ENCODE data around the gene GMDS. TPM values are rescaled to one million over a fixed set of nuclear protein-coding genes. Genes with fewer than 3 reads are reported as not detected.

GMDS gene
- total and polyA plus RNA-seq, 2 experiments from 2014 or later: 30.1 to 36.5 TPM

DNA sequence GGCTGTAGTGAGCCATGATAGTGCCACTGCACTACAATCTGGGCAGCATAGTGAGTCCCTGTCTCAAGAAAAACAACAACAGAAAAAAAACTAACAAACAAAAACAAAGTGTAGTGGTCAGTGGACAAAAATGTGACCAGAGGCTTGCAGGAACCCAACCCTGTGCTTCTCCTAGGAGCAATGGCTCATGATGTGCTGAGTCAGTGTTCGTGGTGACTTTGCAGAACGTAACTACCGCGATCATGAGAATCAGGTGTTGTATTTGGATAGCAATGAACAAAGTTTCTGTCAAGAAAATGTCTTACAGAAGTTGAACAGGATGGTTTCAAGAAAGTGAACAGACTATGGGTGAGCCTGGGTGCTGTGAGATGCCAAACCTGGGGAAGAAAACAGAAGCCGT, 654.2 kb downstream of the GMDS start:
- H3K27me3 Mint-ChIP-seq (ENCODE audit: insufficient read depth, low read depth, poor library complexity): peaks cover 11% of the 10 kb centered on the region
- DNase-seq (ENCODE audit: low spot score): no peak

More for the DNA sequence above, 654.2 kb downstream of the GMDS start:
- TF ChIP-seq ZNF114 (CRISPR knock-in tag; IDR thresholded peaks at IDR 0.05): no peak
- no peak for TF ChIP-seq CREB1 (CRISPR knock-in tag; IDR thresholded peaks at IDR 0.05; ENCODE audit: low read depth)
- TF ChIP-seq, protein P1, sequence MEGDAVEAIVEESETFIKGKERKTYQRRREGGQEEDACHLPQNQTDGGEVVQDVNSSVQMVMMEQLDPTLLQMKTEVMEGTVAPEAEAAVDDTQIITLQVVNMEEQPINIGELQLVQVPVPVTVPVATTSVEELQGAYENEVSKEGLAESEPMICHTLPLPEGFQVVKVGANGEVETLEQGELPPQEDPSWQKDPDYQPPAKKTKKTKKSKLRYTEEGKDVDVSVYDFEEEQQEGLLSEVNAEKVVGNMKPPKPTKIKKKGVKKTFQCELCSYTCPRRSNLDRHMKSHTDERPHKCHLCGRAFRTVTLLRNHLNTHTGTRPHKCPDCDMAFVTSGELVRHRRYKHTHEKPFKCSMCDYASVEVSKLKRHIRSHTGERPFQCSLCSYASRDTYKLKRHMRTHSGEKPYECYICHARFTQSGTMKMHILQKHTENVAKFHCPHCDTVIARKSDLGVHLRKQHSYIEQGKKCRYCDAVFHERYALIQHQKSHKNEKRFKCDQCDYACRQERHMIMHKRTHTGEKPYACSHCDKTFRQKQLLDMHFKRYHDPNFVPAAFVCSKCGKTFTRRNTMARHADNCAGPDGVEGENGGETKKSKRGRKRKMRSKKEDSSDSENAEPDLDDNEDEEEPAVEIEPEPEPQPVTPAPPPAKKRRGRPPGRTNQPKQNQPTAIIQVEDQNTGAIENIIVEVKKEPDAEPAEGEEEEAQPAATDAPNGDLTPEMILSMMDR (conservative IDR thresholded peaks at IDR 0.05; ENCODE audit: low read depth in 2 of 2): no peak
- no peak for TF ChIP-seq REST (IDR thresholded peaks at IDR 0.05; ENCODE audit: unreplicated experiment)
- TF ChIP-seq JUNB (IDR thresholded peaks at IDR 0.05; ENCODE audit: unreplicated experiment): no peak
- TF ChIP-seq ZNF331 (CRISPR knock-in tag; IDR thresholded peaks at IDR 0.05; ENCODE audit: low read depth): no peak
- TF ChIP-seq, protein P2, sequence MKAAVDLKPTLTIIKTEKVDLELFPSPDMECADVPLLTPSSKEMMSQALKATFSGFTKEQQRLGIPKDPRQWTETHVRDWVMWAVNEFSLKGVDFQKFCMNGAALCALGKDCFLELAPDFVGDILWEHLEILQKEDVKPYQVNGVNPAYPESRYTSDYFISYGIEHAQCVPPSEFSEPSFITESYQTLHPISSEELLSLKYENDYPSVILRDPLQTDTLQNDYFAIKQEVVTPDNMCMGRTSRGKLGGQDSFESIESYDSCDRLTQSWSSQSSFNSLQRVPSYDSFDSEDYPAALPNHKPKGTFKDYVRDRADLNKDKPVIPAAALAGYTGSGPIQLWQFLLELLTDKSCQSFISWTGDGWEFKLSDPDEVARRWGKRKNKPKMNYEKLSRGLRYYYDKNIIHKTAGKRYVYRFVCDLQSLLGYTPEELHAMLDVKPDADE (IDR thresholded peaks at IDR 0.05): no peak
- TF ChIP-seq, protein P3, sequence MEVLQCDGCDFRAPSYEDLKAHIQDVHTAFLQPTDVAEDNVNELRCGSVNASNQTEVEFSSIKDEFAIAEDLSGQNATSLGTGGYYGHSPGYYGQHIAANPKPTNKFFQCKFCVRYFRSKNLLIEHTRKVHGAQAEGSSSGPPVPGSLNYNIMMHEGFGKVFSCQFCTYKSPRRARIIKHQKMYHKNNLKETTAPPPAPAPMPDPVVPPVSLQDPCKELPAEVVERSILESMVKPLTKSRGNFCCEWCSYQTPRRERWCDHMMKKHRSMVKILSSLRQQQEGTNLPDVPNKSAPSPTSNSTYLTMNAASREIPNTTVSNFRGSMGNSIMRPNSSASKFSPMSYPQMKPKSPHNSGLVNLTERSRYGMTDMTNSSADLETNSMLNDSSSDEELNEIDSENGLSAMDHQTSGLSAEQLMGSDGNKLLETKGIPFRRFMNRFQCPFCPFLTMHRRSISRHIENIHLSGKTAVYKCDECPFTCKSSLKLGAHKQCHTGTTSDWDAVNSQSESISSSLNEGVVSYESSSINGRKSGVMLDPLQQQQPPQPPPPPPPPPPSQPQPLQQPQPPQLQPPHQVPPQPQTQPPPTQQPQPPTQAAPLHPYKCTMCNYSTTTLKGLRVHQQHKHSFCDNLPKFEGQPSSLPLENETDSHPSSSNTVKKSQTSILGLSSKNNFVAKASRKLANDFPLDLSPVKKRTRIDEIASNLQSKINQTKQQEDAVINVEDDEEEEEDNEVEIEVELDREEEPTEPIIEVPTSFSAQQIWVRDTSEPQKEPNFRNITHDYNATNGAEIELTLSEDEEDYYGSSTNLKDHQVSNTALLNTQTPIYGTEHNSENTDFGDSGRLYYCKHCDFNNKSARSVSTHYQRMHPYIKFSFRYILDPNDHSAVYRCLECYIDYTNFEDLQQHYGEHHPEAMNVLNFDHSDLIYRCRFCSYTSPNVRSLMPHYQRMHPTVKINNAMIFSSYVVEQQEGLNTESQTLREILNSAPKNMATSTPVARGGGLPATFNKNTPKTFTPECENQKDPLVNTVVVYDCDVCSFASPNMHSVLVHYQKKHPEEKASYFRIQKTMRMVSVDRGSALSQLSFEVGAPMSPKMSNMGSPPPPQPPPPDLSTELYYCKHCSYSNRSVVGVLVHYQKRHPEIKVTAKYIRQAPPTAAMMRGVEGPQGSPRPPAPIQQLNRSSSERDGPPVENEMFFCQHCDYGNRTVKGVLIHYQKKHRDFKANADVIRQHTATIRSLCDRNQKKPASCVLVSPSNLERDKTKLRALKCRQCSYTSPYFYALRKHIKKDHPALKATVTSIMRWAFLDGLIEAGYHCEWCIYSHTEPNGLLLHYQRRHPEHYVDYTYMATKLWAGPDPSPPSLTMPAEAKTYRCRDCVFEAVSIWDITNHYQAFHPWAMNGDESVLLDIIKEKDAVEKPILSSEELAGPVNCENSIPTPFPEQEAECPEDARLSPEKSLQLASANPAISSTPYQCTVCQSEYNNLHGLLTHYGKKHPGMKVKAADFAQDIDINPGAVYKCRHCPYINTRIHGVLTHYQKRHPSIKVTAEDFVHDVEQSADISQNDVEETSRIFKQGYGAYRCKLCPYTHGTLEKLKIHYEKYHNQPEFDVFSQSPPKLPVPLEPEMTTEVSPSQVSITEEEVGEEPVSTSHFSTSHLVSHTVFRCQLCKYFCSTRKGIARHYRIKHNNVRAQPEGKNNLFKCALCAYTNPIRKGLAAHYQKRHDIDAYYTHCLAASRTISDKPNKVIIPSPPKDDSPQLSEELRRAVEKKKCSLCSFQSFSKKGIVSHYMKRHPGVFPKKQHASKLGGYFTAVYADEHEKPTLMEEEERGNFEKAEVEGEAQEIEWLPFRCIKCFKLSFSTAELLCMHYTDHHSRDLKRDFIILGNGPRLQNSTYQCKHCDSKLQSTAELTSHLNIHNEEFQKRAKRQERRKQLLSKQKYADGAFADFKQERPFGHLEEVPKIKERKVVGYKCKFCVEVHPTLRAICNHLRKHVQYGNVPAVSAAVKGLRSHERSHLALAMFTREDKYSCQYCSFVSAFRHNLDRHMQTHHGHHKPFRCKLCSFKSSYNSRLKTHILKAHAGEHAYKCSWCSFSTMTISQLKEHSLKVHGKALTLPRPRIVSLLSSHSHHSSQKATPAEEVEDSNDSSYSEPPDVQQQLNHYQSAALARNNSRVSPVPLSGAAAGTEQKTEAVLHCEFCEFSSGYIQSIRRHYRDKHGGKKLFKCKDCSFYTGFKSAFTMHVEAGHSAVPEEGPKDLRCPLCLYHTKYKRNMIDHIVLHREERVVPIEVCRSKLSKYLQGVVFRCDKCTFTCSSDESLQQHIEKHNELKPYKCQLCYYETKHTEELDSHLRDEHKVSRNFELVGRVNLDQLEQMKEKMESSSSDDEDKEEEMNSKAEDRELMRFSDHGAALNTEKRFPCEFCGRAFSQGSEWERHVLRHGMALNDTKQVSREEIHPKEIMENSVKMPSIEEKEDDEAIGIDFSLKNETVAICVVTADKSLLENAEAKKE (CRISPR knock-in tag; IDR thresholded peaks at IDR 0.05): no peak
- no peak for TF ChIP-seq NANOG (IDR thresholded peaks at IDR 0.05; ENCODE audit: borderline replicate concordance)
- no peaks in the 10 kb centered on the region for H3K36me3 Mint-ChIP-seq (ENCODE audit: low read depth)
- Histone ChIP-seq H3K9me2 (ENCODE audit: insufficient read depth) (peaks cover 4% of the 10 kb centered on the region; the same call in 1 of the 2 replicates), H3K4me3 (no peak overlapping the region), H3K4me2 (no peak overlapping the region), H3K27ac (ENCODE audit: low read depth) (no peak overlapping the region), H3K36me3 (ENCODE audit: insufficient read depth) (no peaks in the 10 kb centered on the region), H2AFZ (no peak overlapping the region), H3K79me2 (replicated peaks; ENCODE audit: insufficient read depth) (no peaks in the 10 kb centered on the region), H3F3A (replicated peaks; ENCODE audit: low read depth) (no peaks in the 10 kb centered on the region), H4K20me1 (replicated peaks; ENCODE audit: insufficient read depth) (no peaks in the 10 kb centered on the region), H3K27me3 (ENCODE audit: insufficient read depth) (no peaks in the 10 kb centered on the region), H3K4me1 (ENCODE audit: insufficient read depth) (no peaks in the 10 kb centered on the region)
- no peak overlapping the region for H3K4me3 Mint-ChIP-seq
- H3K27ac Mint-ChIP-seq: no peak overlapping the region
- H3K9me3 Mint-ChIP-seq: no peaks in the 10 kb centered on the region
- no peak for ATAC-seq
- H3K4me1 Mint-ChIP-seq: 0 out of 3 replicates have a peak, but pooled peaks cover 2% of the 10 kb centered on the region
